T47D (cell line): ENCODE results near the gene TFAP2A.

Experiments used
- DNase-seq, 2 experiments: peaks; one replicate each; pipeline versions ENCODE4 v3.0.0 to v3.0.0-alpha.2; 2011 to 2012; ENCODE audit warnings: low read depth in 1 of 2, low spot score in 1 of 2
- JUND ChIP-seq: IDR thresholded peaks from 2 replicates; pipeline ENCODE4 v1.6.1; 2012; ENCODE audit warnings: low read depth
- in situ Hi-C: cut with HindIII; loops from 2 replicates; pipeline ENCODE4 v1.10.0; 2016; ENCODE audit warnings: low sequenced_read_pairs, low pct_unique_long_range_greater_than_20kb

The TFAP2A gene

DNA sequence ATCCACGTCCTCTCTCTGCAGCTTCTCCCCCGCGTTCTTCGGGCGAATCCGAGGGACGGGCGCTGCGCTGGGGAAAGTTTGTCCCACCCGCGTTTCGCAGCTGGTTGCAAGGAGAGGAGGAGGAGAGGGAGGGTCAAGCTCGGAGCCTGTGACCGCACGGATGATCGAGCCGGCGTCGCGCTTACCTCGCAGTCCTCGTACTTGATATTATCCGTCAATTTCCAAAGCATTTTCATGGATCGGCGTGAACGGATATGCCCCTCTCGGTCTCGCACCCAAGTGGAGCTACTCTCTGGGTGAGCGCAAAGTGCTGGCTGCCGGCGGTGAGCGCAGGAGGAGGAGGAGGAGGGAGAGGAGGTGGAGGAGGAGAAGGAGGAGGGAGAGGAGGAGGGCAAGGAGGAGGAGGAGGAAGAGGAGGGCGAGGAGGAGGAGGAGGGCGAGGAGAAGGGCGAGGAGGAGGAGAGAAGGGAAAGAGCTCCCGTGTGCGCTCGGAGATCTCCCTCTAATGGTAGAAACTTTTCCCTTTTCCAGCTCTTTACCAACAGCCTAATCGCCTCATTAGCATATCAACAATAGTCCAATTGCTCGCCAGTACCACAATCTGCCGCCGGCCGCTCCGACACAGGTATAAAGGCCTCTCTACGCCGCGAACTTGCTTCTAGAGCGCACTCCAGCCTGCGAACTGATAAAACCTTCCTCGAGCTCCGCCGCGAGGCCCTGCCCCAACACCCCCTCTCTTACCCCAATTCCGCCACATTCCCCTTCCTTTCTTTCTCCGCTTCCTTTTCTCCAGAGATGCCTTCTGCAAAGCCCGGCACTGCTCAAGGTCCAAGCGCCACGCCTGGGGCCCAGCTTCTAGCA is at the start of gene TFAP2A:
Gene TFAP2A (minus strand): TSS at position 319 of the 861 bp plus-strand sequence. CDS start 83 bp downstream, at position 236.
- peak in 1 of 2 experiments; percentile 97 for DNase-seq
- in situ Hi-C loops = no loop called here
- TF ChIP-seq JUND = no peak

DNA sequence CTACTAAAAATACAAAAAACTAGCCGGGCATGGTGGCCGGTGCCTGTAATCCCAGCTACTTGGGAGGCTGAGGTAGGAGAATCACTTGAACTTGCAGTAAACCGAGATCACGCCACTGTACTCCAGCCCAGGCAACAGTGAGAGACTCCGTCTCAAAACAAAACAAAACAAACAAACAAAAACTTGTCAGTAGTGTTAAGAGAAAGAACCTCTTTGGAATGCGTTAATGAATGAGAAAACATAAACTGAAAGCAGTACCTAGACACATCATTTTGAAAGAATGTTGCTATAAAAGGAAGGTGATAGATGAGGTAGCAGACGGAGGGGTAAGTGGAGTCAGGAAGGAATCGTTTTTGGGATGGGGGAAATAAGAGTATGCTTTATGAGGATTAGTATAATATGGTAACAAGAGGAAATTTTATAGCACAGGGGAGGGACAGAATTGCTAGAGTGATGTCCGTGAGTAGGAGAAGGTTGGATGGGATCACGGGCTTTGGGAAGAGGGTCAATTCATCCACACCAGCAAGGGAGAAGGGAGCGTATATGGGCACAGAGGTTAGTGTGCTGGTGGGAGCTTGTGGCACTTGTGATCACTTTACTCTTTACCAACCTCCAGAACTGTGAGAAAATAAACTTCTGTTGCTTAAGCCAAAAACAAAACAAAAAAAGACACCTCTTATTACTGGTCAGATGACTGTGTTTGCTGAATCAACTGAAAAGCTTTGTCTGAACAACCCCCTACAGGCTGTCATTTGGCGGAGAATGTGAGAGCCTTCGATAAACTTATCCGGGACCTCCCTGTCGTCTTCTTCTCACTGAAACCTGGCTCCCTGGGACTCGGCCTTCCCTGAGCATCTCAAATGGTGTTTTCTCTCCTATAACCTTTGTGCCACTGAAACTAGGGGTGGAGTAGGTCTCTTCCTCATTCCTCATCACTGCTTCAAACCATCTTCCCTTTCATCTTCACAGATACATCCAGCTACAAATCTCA is 48.9 kb upstream of the TFAP2A start:
- no peak for TF ChIP-seq JUND
- DNase-seq = no peak
- in situ Hi-C loops = no loop called here

- no peak for TF ChIP-seq JUND
- no peak for DNase-seq
- in situ Hi-C loops = no loop called here
These were observed 48.2 kb upstream of the TFAP2A start for GRCh38 chr6:10463040-10463439.

DNA sequence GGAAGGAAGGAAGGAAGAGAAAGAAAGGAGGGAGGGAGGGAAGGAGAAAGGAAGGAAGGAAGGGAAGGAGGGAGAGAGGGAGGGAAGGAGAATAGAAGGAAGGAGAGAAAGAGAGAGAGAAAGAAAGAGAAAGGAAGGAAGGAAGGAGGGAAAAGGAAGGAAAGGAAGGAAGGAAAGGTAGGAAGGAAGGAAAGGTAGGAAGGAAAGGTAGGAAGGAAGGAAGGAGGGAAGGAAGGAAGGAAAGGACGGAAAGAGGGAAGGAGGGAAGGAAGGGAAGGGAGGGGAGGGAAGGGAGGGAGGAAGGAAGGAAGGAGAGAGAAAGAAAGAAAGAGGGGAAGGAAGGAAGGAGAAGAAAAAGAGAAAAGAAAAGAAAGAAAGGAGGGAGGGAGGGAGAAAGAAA is 47.0 kb upstream of the TFAP2A start:
- in situ Hi-C loops = no loop called here
- DNase-seq = no peak
- no peak for TF ChIP-seq JUND

DNA sequence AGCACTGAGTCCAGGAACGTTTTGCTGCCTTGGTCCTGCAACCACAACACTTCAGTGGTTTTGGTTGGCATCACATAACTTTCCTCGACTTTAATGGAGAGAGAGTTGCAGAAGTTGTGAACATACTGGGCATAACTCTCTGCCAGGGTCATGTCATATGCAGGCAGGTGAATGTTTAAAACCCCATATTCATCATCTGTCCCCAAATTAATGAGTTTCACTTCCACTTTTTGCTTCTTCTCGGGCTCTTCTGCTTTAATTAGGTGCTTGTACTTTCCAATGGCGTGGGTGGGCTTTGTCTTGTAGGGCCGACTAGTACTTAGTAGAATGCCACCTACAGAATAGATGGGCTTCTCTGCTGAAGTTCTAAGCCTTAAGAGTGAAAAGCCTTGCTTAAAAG is 45.2 kb upstream of the TFAP2A start:
- no peak for TF ChIP-seq JUND
- in situ Hi-C loops = no loop called here
- DNase-seq = no peak

DNA sequence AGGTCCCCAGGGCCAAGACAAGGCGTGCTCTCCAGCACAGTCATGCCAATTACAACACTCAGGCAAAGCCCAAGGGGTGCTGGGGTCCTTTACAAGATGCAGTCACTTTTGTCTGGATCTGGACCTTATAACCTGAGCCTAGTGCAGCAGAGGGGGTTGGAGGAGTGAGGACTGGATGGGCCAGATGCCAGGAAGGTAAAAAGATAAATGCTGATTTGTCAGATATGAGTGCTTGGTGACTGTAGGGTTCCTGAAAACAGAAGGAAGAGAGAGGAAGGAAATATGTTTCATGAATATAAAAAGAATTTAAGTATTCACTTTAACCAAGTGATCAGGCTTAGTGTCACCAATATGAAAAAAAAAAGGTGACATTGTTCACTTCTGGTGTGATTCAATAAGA is 43.4 kb upstream of the TFAP2A start:
- TF ChIP-seq JUND = no peak
- DNase-seq = no peak

GRCh38 chr6:10453596-10453995 is 38.7 kb upstream of the TFAP2A start:
- no peak for TF ChIP-seq JUND
- DNase-seq = no peak
- in situ Hi-C loops = no loop called here

More for the DNA sequence above, 43.4 kb upstream of the TFAP2A start:
- in situ Hi-C loops = no loop called here

DNA sequence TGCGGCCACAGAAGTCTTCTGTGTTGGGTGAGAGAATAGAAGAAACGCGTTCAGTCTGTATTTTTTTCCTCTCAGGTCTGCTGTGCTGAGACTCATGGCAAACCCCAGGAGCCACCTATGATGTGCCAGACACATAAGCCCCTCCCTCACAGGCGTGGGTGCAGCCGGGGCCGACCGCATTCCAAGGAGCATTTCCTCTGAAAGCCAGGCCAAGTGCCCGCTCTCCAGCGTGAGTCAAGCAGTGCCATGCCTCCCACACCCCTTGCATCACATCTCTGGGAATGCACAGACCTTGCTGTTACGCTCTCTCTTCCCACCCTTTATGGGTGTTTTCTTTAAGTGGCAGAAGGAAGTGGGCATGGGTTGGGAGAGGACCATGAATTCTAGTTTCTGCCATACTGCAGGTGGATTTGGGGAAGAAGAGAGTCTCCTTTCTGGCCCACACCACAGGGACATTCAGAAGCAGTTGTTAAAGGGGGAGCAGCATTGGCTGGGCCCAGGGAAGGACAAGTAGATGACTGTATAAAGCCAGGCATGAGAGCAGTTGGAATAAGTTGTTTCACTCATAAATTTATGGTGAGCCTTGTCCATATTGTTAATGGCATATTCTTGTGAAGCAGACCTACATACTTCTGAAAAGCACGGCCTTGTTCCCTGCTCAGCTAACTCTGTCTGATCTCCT is 37.1 kb upstream of the TFAP2A start:
- TF ChIP-seq JUND = no peak
- in situ Hi-C loops = no loop called here
- peak in 1 of 2 experiments; percentile 28 for DNase-seq

DNA sequence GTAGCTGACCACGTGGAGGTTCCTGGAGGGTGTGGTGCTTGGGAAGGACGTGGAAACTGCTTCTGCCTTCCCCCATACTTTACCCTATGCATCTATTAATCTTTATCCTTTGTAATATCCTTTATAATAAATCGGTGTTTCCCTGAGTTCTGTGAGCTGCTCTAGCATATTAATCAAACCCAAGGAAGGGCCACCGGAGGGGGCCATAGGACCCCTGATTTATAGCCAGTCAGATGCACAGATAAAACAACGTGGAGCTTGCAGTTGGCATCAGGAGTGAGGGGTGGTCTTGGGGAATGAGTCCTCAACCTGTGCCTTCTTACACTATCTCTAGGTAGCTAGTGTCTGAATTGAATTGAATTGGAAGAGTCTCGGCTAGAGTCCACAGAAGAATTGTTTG is 36.5 kb upstream of the TFAP2A start:
- in situ Hi-C loops = no loop called here
- no peak for DNase-seq
- TF ChIP-seq JUND = no peak

DNA sequence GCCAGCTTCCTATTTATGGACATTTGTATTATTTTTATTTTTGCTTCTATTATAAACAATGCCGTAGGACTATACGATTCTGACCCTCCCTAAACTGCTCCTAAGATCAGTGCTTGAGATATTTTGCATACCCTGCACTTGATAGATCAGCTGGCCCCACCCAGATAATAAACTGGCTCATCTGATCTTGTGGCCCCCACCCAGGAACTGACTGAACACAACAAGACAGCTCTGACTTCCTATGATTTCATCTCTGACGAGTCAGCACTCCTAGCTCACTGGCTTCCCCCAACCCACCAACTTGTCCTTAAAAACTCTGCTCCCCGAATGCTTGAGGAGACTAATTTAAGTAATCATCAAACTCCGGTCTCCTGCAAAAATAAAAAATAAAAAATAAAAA is 34.9 kb upstream of the TFAP2A start:
- no peak for TF ChIP-seq JUND
- in situ Hi-C loops = no loop called here

GRCh38 chr6:10448096-10448495 is 33.2 kb upstream of the TFAP2A start:
- TF ChIP-seq JUND = no peak
- no peak for DNase-seq
- in situ Hi-C loops = no loop called here

More for the DNA sequence above, 34.9 kb upstream of the TFAP2A start:
- no peak for DNase-seq

DNA sequence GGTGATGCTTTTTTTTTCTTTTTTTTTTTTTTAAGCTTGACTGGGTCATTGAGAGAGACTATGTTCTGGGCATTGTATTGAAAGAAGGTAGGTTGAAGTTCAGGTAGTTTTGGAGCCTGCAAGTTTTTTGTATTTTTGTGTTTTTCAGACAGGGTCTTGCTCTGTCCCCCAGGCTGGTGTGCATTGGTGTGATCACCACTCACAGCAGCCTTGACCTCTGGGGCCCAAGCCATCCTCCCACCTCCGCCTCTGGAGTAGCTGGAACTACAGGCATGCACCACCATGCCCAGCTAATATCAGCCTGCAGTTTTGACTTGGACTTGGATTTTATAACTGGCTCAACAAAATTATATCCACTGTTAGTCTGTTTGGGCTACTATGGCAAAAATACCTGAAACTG is 31.7 kb upstream of the TFAP2A start:
- no peak for DNase-seq
- TF ChIP-seq JUND = no peak
- in situ Hi-C loops = no loop called here
